Measurements from ENCODE around the gene ZAR1.

The ZAR1 gene

DNA sequence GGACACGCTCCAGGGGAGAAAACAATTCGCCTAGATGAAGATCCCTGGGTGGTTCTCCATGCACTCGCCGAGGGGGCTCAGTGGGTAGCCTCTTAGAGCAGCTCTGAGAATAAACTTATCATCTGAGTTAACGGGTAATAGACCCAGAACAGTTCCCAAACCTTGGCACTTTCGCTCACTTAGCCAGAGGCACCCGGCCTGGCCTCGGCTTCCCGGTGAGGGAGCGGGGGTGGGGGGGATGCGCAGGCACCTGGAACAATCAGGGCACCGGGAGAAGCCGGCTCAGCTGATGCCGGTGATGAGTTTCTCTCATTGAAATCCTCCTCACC is 405 bp upstream of the ZAR1 start:
- TF ChIP-seq, protein P1, sequence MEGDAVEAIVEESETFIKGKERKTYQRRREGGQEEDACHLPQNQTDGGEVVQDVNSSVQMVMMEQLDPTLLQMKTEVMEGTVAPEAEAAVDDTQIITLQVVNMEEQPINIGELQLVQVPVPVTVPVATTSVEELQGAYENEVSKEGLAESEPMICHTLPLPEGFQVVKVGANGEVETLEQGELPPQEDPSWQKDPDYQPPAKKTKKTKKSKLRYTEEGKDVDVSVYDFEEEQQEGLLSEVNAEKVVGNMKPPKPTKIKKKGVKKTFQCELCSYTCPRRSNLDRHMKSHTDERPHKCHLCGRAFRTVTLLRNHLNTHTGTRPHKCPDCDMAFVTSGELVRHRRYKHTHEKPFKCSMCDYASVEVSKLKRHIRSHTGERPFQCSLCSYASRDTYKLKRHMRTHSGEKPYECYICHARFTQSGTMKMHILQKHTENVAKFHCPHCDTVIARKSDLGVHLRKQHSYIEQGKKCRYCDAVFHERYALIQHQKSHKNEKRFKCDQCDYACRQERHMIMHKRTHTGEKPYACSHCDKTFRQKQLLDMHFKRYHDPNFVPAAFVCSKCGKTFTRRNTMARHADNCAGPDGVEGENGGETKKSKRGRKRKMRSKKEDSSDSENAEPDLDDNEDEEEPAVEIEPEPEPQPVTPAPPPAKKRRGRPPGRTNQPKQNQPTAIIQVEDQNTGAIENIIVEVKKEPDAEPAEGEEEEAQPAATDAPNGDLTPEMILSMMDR (IDR thresholded peaks at IDR 0.05; ENCODE audit: low read depth, low read length), result no peak
- no peak for DNase-seq (ENCODE audit: low read depth, low spot score)
- H3K4me3 ChIP-seq (ENCODE audit: low read depth, low read length), result no peak overlapping the region
- in situ Hi-C loops (cut with HindIII; ENCODE audit: low sequenced_read_pairs), result no loop called here

DNA sequence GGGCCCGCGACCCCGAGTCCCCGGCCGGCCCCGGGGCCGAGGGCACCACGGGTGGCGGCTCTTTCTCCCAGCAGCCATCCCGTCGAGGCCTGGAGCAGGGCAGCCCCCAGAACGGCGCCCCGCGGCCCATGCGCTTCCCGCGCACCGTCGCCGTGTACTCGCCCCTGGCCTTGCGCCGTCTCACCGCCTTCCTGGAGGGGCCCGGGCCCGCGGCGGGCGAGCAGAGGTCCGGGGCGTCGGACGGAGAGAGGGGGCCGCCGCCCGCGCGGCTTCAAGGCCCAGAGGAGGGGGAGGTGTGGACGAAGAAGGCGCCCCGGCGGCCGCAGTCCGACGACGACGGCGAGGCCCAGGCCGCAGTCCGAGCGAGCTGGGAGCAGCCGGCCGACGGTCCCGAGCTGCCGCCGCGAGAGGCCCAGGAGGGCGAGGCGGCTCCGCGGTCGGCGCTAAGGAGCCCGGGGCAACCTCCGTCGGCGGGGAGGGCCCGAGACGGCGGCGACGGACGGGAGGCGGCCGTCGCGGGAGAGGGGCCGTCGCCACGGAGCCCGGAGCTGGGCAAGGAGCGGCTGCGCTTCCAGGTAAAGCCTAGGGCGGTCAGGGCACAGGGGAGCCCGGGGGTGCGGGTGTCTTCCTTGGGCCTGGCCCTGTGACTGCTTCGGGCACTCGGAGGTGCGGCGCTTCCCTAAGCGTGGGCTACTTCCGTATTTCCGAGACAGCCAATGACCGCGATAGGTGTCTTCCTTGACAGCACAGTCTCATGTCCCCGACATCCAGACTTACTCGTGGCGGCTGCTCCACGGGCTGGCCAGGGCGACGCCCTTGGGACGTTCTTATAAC is 845 bp downstream of the ZAR1 start:
- in situ Hi-C loops (cut with HindIII; ENCODE audit: low sequenced_read_pairs), result no loop called here
- DNase-seq (ENCODE audit: low read depth, low spot score), result no peak
- no peak overlapping the region for H3K4me3 ChIP-seq (ENCODE audit: low read depth, low read length)
- TF ChIP-seq, protein P1 (IDR thresholded peaks at IDR 0.05; ENCODE audit: low read depth, low read length), result no peak

DNA sequence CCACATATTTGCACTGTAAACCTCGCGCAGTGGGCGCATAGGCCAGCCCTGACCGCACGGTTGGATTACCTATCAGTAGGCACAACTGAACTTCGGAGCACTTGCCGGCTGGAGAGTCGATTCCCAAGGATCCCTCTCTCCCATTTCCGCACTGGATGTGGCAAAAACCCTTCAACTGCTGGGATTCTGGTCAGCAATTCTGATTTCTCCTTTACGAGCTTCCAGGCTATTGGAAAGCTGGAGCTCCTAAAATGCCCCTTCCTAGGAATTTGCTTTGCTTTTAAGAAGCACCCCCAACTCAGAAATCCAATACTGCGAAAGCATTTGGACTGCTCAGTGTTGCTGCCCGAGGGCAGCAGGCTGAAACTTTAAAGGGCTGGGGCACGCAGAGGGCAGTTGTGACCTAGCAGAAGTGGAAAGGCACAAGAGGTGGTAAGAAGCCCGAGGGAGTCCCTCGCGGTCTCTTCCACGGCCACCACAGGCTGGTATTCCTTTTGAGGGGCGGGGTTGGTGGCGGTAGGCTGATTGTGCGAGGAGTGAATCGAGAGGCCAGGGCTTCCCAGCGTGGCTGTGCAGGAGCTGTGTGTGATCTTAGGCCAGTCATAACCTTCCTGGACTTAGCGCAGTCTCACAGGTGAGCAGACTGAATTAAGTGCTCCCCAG is 1.6 kb downstream of the ZAR1 start:
- H3K4me3 ChIP-seq (ENCODE audit: low read depth, low read length), result no peak overlapping the region
- TF ChIP-seq, protein P1 (IDR thresholded peaks at IDR 0.05; ENCODE audit: low read depth, low read length), result no peak
- in situ Hi-C loops (cut with HindIII; ENCODE audit: low sequenced_read_pairs), result no loop called here
- no peak for DNase-seq (ENCODE audit: low read depth, low spot score)

DNA sequence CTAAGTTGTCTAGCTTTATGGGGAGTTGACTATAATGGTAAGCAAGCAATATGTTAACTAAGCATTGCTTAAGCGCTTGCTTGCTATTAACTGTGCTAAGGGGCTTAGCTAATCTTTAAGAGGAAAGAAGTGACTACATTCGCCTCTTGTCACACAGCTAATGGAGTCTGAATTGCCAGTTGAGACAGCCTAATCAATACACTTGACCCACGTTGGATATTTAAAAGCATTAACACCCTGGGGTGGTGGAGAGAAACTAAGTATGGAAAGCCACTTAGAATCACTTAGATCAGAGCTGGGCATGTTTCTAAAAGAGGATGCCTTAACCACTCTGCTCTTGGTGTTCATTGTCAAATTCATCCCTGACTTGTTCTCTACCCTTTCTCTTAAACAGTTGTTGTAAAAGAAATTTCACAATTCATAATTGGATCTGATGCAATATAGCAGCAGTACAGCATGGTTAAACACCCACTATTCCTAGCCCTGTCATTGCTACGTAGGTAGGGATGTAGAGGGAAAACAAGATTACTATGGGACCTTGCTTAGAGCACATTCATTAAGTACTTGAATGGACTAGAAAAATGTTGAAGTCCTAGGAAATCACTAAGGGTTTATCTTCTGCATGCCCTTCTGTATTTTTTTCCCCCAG is 3.5 kb downstream of the ZAR1 start:
- H3K4me3 ChIP-seq (ENCODE audit: low read depth, low read length), result no peak overlapping the region
- TF ChIP-seq, protein P1 (IDR thresholded peaks at IDR 0.05; ENCODE audit: low read depth, low read length), result no peak
- in situ Hi-C loops (cut with HindIII; ENCODE audit: low sequenced_read_pairs), result no loop called here
- no peak for DNase-seq (ENCODE audit: low read depth, low spot score)

DNA sequence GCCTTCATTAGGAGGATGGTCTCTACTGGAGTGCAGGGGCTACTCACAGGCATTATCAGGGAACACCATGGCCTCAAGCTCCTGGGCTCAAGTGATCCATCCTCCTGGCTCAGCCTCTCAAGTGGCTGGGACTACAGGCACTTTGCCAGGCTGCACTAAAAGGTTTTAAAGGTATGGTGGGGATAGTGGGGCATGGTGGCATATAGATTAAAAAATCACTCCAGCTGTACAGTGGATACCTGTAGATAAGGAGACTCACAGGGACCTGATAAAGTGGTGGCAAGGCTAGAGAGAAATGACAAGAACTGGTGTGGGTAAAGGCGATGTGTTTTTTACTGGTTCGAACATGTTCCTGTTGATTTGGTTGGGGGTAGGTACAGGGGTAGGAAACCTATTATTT is 5.9 kb downstream of the ZAR1 start:
- in situ Hi-C loops (cut with HindIII; ENCODE audit: low sequenced_read_pairs), result no loop called here
- TF ChIP-seq, protein P1 (IDR thresholded peaks at IDR 0.05; ENCODE audit: low read depth, low read length), result no peak
- H3K4me3 ChIP-seq (ENCODE audit: low read depth, low read length), result no peak overlapping the region
- no peak for DNase-seq (ENCODE audit: low read depth, low spot score)

DNA sequence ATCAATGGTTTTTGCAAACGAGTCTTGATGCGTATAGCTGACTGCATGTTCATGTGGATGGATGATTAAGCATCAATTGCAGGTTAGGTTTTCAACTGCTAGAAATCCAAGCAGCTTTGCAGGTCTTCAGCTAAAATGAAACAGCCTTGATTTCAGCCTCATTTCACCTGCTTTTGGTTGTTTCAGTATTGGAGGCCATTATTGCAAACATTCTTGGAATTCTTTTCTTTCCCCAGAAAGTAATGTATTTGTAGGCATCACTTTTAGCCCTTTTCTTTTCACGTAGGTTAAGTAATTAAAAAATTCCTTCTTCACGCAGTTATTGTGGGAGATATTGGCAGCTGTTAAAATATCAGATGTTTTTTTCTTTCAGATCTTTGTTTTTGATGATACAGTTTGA is 8.8 kb downstream of the ZAR1 start:
- no peak overlapping the region for H3K4me3 ChIP-seq (ENCODE audit: low read depth, low read length)
- TF ChIP-seq, protein P1 (IDR thresholded peaks at IDR 0.05; ENCODE audit: low read depth, low read length), result no peak
- DNase-seq (ENCODE audit: low read depth, low spot score), result no peak
- in situ Hi-C loops (cut with HindIII; ENCODE audit: low sequenced_read_pairs), result no loop called here

All from astrocyte of the spinal cord (primary cell).